IMR-90 (cell line): Measurements from ENCODE around the gene HOXB8. TPM values are rescaled to one million over a fixed set of nuclear protein-coding genes. Genes with fewer than 3 reads are reported as not detected.

Experiments used
- ATAC-seq: fragments of 200-7000 bp; cut with Tn5 transposase; 2 replicates; pipeline ENCODE4 v1.9.1; 2020; ENCODE audit warnings: low read depth, mild to moderate bottlenecking, moderate library complexity
- BruUV-seq: library from RNA; stranded (reverse); fragments of 400-500 nt; replicated peaks from 2 replicates; lab custom pipeline; 2021; lab: Mats Ljungman, UMichigan
- CTCF ChIA-PET: fragments of 300-600 bp; formaldehyde crosslinking; extraction: SDS; loops from one replicate; lab custom pipeline; 2021; ENCODE audit warnings: antibody characterized with exemption; lab: Yijun Ruan, JAX
- POLR2A ChIA-PET: fragments of 300-600 bp; sonication (Branson Sonifier 250); formaldehyde crosslinking; loops from one replicate; lab custom pipeline; 2022; ENCODE audit warnings: antibody characterized with exemption; ENCODE audit not compliant: unreplicated experiment; lab: Charles Lee
- DNase-seq: peaks from one replicate; pipeline ENCODE4 v3.0.0; 2013
- H2AFZ ChIP-seq: replicated peaks from 2 replicates; pipeline ENCODE3; 2013; ENCODE audit warnings: low read length, mild to moderate bottlenecking; ENCODE audit not compliant: poor library complexity
- H2AK5ac ChIP-seq: 2 replicates; pipeline ENCODE4 v1.6.1; 2013; ENCODE audit warnings: low read depth, low read length, inconsistent platforms
- H2AK9ac ChIP-seq: replicated peaks from 2 replicates; pipeline ENCODE3; 2013; ENCODE audit warnings: mild to moderate bottlenecking, low read depth, low read length, moderate library complexity; ENCODE audit not compliant: poor library complexity
- H2BK120ac ChIP-seq: 2 replicates; pipeline ENCODE4 v1.6.1; 2013; ENCODE audit warnings: low read depth, low read length, inconsistent platforms
- H2BK15ac ChIP-seq: 3 replicates; pipeline ENCODE4 v1.6.1; 2013; ENCODE audit warnings: low read depth, low read length, inconsistent platforms
- H2BK20ac ChIP-seq: 2 replicates; pipeline ENCODE4 v1.6.1; 2013; ENCODE audit warnings: low read depth, mild to moderate bottlenecking, inconsistent platforms, low read length, moderate library complexity
- H2BK5ac ChIP-seq: 2 replicates; pipeline ENCODE4 v1.6.1; 2013; ENCODE audit warnings: mild to moderate bottlenecking, low read depth, low read length, inconsistent platforms; ENCODE audit not compliant: poor library complexity, severe bottlenecking
- H3K14ac ChIP-seq: replicated peaks from 2 replicates; pipeline ENCODE4 v1.6.1; 2013; ENCODE audit warnings: low read depth, low read length, inconsistent platforms
- H3K18ac ChIP-seq: 2 replicates; pipeline ENCODE4 v1.6.1; 2013; ENCODE audit warnings: low read depth, low read length, control low read depth
- H3K23ac ChIP-seq: 2 replicates; pipeline ENCODE4 v1.6.1; 2013; ENCODE audit warnings: low read depth, low read length, inconsistent platforms
- H3K27ac ChIP-seq: 2 replicates; pipeline ENCODE4 v1.5.1; 2013; ENCODE audit warnings: mild to moderate bottlenecking, control low read depth, low read length; ENCODE audit not compliant: insufficient read depth
- H3K27me3 ChIP-seq: 2 replicates; pipeline ENCODE4 v1.6.1; 2013; ENCODE audit warnings: low read length; ENCODE audit not compliant: control insufficient read depth, insufficient read depth
- H3K36me3 ChIP-seq: 2 replicates; pipeline ENCODE4 v1.6.1; 2013; ENCODE audit warnings: low read length, mixed read lengths; ENCODE audit not compliant: control insufficient read depth, insufficient read depth
- H3K4ac ChIP-seq: 2 replicates; pipeline ENCODE4 v1.6.1; 2013; ENCODE audit warnings: low read depth, low read length, inconsistent platforms
- H3K4me1 ChIP-seq: 2 replicates; pipeline ENCODE4 v1.6.1; 2013; ENCODE audit warnings: low read length, mixed read lengths; ENCODE audit not compliant: control insufficient read depth, insufficient read depth
- H3K4me2 ChIP-seq: 2 replicates; pipeline ENCODE4 v1.6.1; 2013; ENCODE audit warnings: low read depth, mild to moderate bottlenecking, control low read depth, low read length, moderate library complexity
- H3K4me3 ChIP-seq: 2 replicates; pipeline ENCODE4 v1.5.1; 2013; ENCODE audit warnings: low read depth, mild to moderate bottlenecking, control low read depth, low read length, moderate library complexity; ENCODE audit not compliant: insufficient read depth
- H3K56ac ChIP-seq: 2 replicates; pipeline ENCODE4 v1.6.1; 2013; ENCODE audit warnings: low read length, inconsistent platforms; ENCODE audit not compliant: insufficient read depth; ENCODE audit errors: extremely low read depth
- H3K79me1 ChIP-seq, 2 experiments: 2 replicates each; pipeline ENCODE4 v1.6.1; 2013; ENCODE audit warnings: low read length in 2 of 2, inconsistent platforms in 1 of 2, low read depth in 1 of 2
- H3K9ac ChIP-seq: 2 replicates; pipeline ENCODE4 v1.6.1; 2013; ENCODE audit warnings: low read depth, low read length, control low read depth
- H3K9me1 ChIP-seq: 2 replicates; pipeline ENCODE4 v1.6.1; 2013; ENCODE audit warnings: low read length, inconsistent platforms; ENCODE audit not compliant: insufficient read depth
- H3K9me3 ChIP-seq: 2 replicates; pipeline ENCODE4 v1.6.1; 2013; ENCODE audit warnings: low read length; ENCODE audit not compliant: control insufficient read depth, insufficient read depth
- H4K20me1 ChIP-seq: 2 replicates; pipeline ENCODE4 v1.6.1; 2013; ENCODE audit warnings: low read length, inconsistent platforms; ENCODE audit not compliant: insufficient read depth
- H4K5ac ChIP-seq: 2 replicates; pipeline ENCODE4 v1.6.1; 2013; ENCODE audit warnings: mild to moderate bottlenecking, low read depth, low read length, control low read depth
- H4K8ac ChIP-seq, 2 experiments: 2 replicates each; pipeline ENCODE4 v1.6.1; 2013; ENCODE audit warnings: low read depth in 2 of 2, low read length in 2 of 2, control low read depth in 1 of 2, inconsistent platforms in 1 of 2
- H4K91ac ChIP-seq: 2 replicates; pipeline ENCODE4 v1.6.1; 2013; ENCODE audit warnings: low read depth, low read length, inconsistent platforms; ENCODE audit not compliant: insufficient read depth
- MAZ ChIP-seq: IDR thresholded peaks from 2 replicates; pipeline ENCODE4 v1.6.1; 2012; ENCODE audit warnings: low read depth, mild to moderate bottlenecking, low read length, improper control_type of control experiment, moderate library complexity, borderline replicate concordance
- MXI1 ChIP-seq: IDR thresholded peaks from 2 replicates; pipeline ENCODE4 v1.6.1; 2012; ENCODE audit warnings: low read depth, mild to moderate bottlenecking, low read length, moderate library complexity, borderline replicate concordance
- NFE2L2 ChIP-seq: fragments of 150-350 bp; IDR thresholded peaks from 2 replicates; pipeline ENCODE4 v1.6.1; 2016; ENCODE audit warnings: low read depth, mild to moderate bottlenecking, low read length
- POLR2A ChIP-seq: IDR thresholded peaks from 2 replicates; pipeline ENCODE4 v1.6.1; 2012; ENCODE audit warnings: mild to moderate bottlenecking, low read depth, low read length
- WGBS, 2 experiments: methylation state at CpG; one replicate each; pipeline versions ENCODE4 v1.1.5 to v1.1.7; 2013; ENCODE audit warnings: missing lambda C conversion rate in 2 of 2; ENCODE audit not compliant: insufficient read length in 1 of 2; ENCODE audit errors: extremely low coverage in 2 of 2; 5-methylcytosine and 5-hydroxymethylcytosine counted together
- dilution Hi-C: fragments of 300-500 bp; cut with HindIII; formaldehyde crosslinking; loops from one replicate; pipeline ENCODE4 v1.14.3; 2018; ENCODE audit warnings: low sequenced_read_pairs; ENCODE audit not compliant: unreplicated experiment
- in situ Hi-C: fragments of 300-500 bp; cut with MboI; formaldehyde crosslinking; loops from 3 replicates; pipeline ENCODE4 v1.14.3; 2019; ENCODE audit warnings: low sequenced_read_pairs, inconsistent platforms, mixed read lengths
- intact Hi-C: fragments of 100-400 bp; cut with micrococcal nuclease; formaldehyde crosslinking; loops from 2 replicates; pipeline ENCODE4 v1.10.0; 2022
- polyA plus RNA-seq, 3 experiments: library from polyadenylated mRNA; depleted of rRNA; stranded (reverse); fragments of >200 nt; gene quantifications; 2 replicates each; pipeline ENCODE4 v1.2.3, GENCODE V29; 2012; ENCODE audit warnings: low replicate concordance in 1 of 3
- total RNA-seq: library from RNA; depleted of rRNA; stranded (reverse); fragments of >200 nt; gene quantifications from 2 replicates; pipeline ENCODE4 v1.2.3, GENCODE V29; 2012
- TF ChIP-seq, protein P1 (sequence below): fragments of 150-350 bp; IDR thresholded peaks from 2 replicates; pipeline ENCODE4 v1.6.1; 2017; ENCODE audit warnings: mild to moderate bottlenecking, antibody characterized with exemption, low read length, low read depth

The HOXB8 gene
- total and polyA plus RNA-seq, 2 of the 4 experiments (the other 2 are of a cell fraction) = 0.54 to 5.3 TPM

DNA sequence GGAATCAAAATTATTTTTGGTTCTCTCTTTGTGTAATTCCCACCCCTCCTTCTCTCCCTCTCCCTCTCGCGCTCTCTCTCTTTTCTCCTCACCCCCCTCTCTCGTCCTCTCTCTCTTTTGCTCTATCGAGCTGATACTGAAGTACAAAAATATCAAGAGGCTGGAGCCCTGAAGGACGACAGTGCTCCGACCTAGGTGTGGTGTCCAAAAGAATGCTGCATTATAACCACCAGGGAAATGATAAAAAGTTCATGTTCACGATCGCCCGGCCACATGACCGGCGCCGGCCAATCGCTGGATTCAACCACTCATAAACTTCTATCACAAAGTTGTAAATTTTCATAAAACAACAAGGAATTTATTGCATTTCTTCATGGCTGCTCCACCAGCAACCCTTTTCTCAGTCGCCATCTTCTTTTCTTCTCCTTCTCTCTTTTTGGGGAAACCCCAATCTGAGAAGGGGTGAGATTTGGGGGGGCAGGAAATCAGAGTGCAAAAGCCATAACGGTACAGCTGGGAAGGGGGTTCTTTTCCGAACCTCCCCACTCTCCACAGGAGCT is 10.2 kb downstream of the HOXB8 start, which contains the start of gene HOXB6:
TSS of gene HOXB6 (minus strand) at position 217 of the 560 bp plus-strand sequence. CDS start 6,836 bp downstream, outside the sequence.
- 96% methylated on average over 4 of the region's 16 CpGs; no CpG with 5 or more reads in 1 of the 2 experiments for WGBS, 2 experiments
- DNase-seq = no peak
- no peak within 1 kb of the TSS for H3K4me2 ChIP-seq

More for the DNA sequence above, 10.2 kb downstream of the HOXB8 start, which contains the start of gene HOXB6:
- no peak for ATAC-seq
- Histone ChIP-seq H2BK5ac (no peak within 1 kb of the TSS), H3K56ac (no peak within 1 kb of the TSS), H4K5ac (no peak within 1 kb of the TSS), H3K14ac (no peak within 1 kb of the TSS), H3K4me3 (no peak within 1 kb of the TSS), H4K20me1 (peaks cover 7% of the 10 kb centered on the region; the same call in 1 of the 2 replicates), H3K27me3 (no peaks in the 10 kb centered on the region), H3K9me1 (0 out of 2 replicates have a peak, but pooled peaks cover 3% of the 10 kb centered on the region), H2AK5ac (no peak within 1 kb of the TSS), H3K9ac (no peak within 1 kb of the TSS), H3K23ac (no peak within 1 kb of the TSS), H3K27ac (no peak within 1 kb of the TSS), H2BK120ac (no peak within 1 kb of the TSS), H3K4me1 (peaks cover 11% of the 10 kb centered on the region), H2BK20ac (no peak within 1 kb of the TSS), H2BK15ac (no peak within 1 kb of the TSS), H3K9me3 (no peaks in the 10 kb centered on the region), H4K8ac (no peak within 1 kb of the TSS), H3K4ac (no peak within 1 kb of the TSS), H3K18ac (no peak within 1 kb of the TSS), H4K91ac (no peak within 1 kb of the TSS), H3K36me3 (peaks cover 7% of the 10 kb centered on the region), H2AK9ac (no peak within 1 kb of the TSS), H3K79me1 (peaks cover 13 to 46% of the 10 kb centered on the region in 2 experiments; a peak in 3 of 4 replicates), H2AFZ (no peak within 1 kb of the TSS)
- in situ Hi-C loops = no loop called here
- ChIA-PET POLR2A (no interaction called here), CTCF (no interaction called here)
- intact Hi-C loops = no loop called here
- no TSS peak for BruUV-seq
- dilution Hi-C loops = no loop called here
- TF ChIP-seq MXI1 (no peak), NFE2L2 (no peak), POLR2A (no peak), MAZ (no peak)
- TF ChIP-seq, protein P1, sequence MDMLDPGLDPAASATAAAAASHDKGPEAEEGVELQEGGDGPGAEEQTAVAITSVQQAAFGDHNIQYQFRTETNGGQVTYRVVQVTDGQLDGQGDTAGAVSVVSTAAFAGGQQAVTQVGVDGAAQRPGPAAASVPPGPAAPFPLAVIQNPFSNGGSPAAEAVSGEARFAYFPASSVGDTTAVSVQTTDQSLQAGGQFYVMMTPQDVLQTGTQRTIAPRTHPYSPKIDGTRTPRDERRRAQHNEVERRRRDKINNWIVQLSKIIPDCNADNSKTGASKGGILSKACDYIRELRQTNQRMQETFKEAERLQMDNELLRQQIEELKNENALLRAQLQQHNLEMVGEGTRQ = peak; percentile 59
